HG02938 (cell line): ENCODE measurements around the gene TMED6.
"Not testable (repeated sequence)": the region's sequence is repeated elsewhere in the genome, so short reads cannot be mapped to it uniquely, and the experiment has no call there.

ENCODE experiments used
- ATAC-seq: cut with Tn5 transposase; IDR thresholded peaks from one replicate; pipeline ENCODE4 v1.9.1; 2021; ENCODE audit warnings: mild to moderate bottlenecking, moderate library complexity; ENCODE audit not compliant: unreplicated experiment

TMED6 gene

DNA sequence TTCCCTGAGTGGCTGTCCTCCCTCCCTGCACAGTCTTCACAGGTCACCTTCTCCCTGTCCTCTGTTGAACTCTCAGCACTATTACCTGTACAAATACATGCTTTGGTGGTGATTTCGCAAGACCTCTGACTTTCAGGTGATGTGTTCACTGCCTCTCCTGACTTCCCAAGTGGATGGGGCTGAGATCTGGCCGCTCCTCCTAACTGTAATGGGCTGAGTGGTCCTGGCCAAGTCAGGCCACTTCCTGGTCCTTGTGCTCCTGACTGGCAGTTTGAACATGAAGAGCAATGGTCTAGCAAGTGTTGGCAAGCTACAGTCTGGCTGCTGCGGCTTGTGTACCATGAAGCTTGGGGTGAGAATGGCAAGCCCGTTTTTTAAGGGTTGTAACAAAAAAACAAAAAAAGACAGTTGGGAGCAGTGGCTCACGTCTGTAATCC lies 11.7 kb upstream of the TMED6 start:
- no peak for ATAC-seq

DNA sequence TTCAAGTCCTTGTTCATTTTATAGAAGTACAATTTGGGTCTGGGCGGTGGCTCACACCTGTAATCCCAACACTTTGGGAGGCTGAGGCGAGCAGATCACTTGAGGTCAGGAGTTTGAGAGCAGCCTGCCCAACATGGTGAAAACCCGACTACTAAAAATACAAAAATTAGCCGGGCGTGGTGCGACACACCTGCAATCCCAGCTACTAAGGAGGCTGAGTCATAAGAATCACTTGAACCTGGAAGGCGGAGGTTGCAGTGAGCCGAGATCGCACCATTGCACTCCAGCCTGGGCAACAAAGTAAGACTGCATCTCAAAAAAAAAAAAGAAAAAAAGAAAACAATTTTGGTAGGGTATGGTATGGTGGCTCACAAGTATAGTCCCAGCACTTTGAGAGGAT lies 8.5 kb upstream of the TMED6 start:
- ATAC-seq: not testable (repeated sequence)

DNA sequence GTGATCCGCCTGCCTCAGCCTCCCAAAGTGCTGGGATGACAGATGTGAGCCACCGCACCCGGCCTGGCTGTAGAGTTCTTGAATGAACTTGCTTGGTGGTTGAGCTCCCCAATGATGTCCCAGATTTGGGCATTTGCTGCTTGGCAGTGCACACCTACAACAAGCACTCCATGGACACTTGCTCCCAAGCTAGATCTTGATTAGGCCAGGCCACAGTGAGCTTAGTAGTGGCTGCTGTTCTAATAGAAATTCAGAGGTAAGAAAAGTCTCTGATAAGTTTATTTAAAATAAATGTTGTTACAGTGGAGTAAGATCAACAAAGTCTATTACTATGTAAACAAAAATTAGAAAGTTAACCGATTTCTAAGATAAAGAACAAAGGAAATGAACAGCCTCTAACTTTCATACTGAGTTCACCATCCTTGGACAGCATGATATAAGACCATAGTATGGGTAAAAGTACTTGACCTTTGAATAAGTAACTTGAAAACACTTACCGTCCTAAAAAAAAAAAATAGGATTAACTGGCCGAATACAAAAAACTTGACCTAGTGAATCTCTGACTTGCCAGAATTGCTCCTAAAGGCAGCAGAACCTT lies 951 bp downstream of the TMED6 start:
- ATAC-seq: no peak

DNA sequence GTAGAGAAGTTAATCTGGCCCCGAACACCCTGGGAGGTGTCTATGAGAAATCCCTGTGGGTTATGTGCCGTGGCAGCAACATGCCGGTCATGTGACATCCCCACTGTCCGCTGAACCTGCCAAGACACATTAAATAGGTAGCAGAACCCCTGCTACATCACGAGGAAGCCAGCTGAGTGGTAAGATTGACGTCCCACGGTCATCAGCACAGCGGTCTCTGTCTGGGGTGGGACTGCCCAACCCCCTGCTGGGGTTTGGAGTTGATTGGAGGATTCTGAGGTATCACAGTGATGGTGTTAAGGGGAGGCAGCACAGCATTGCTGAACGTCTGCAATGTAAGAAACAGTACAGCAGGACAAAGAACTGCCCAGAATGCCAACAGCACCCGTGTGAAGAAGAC lies 2.0 kb downstream of the TMED6 start:
- ATAC-seq: no peak

DNA sequence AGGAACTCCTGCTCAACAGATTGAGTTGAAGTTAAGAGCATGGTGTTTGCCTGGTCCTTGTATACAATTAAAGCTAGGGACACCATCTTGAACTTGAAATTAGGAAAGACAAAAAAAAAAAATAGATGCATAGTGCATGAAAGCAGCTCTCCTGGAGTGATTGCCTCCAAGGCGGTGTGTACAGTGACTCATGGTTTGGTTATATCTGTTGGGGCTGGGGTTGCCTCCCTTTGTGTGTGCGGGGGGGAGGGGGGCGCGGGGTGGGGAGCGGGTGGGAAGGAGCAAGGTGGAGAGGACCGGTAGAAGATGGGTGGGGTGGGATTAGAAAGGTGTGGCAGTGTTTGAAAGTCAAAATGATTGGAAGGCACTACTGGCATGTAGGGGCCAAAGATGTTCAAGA lies 3.4 kb downstream of the TMED6 start:
- ATAC-seq: no peak

DNA sequence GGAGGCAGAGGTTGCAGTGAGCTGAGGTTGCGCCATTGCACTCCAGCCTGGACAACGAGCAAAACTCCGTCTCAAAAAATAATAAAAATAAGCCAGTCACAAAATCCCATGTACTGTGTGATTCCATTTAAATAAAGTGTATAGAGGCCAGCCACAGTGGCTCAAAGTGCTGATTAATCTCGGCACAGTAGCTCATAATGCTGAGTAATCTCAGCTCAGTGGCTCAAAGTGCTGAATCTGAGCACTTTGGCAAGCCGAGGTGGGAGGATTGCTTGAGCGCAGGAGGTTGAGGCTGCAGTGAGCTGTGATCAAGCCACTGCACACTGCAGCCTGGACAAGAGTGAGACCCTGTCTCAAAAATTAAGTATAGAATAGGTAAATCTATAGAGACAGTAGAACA lies 4.9 kb downstream of the TMED6 start:
- ATAC-seq: no peak

DNA sequence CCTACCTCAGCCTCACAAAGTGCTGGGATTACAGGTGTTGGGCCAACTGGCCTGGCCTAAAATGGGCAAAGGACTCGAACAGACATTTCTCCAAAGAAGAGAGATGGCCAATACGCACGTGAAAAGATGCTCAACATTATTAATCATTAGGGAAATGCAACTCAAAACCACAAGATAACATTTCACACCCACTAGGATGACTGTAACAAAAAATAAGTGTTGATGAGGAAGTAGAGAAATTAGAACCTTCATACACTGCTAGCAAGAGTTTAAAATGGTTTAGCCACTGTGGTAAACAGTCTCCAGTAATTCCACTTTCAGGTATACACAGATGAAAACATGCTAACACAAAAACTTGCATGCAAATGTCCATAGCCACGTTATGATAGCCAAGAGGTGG lies 5.7 kb downstream of the TMED6 start:
- ATAC-seq: no peak

GRCh38 chr16:69344171-69344570 lies 7.4 kb downstream of the TMED6 start:
- ATAC-seq: no peak

DNA sequence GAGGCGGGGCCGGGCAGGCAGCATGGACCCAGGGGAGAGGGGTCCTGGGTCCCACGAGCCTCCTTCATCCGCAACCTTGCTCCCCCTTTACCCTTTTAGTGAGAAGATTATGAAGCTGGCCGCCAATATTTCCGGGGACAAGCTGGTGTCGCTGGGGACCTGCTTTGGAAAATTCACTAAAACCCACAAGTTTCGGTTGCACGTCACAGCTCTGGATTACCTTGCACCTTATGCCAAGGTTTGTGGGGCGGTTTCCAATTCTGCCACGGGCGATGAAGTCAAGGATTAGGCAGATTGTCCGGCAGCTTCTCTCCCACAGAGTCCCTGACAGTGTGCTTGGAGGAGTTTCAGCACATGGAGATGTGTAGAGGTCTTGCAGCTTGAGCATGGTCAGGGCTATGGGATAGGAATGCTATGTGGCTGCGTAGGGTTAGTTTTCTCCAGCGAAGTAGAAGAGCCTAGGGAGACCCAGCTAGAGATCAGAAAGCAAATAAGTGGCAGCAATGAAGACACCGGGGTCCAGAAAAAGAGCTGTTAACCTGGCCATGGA lies 11.4 kb downstream of the TMED6 start:
- no peak for ATAC-seq

DNA sequence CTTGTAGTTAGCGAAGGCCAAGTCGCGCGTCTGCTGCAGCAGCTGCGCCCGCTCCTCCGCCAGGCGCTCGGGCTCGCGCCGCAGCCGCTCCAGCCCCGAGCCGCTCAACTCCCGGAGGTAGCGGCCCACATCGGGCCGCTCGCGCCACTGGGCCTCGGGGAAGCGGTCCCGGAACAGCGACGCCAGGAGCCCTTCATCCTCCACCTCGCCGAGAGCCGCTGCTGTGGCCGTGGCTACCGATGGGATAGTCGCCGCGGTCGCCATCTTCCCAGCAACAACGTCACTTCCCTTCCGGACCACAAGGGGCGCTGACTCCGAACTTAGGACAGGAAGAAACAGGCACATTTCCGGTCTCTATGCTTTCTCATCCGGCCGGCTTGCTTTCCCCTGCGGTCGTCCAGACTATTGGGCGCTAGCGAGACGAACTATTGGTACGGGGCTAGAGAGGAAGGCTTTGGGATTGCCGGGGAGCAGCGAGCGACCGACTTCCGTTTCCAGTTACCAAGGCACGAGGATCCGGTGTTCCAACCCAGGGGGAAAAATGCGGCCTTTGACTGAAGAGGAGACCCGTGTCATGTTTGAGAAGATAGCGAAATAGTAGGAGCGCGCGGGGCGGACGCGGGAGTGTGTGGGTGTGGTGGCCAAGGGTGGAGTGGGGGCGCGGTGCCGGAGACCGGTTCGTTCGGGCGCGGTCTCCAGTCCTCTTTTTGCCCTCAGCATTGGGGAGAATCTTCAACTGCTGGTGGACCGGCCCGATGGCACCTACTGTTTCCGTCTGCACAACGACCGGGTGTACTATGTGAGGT lies 12.1 kb downstream of the TMED6 start, which contains the start of the genes COG8 and NIP7:
Gene COG8 (minus strand): TSS at position 276 of the 806 bp plus-strand sequence. CDS start 12 bp downstream, at position 264.
Gene NIP7 (plus strand): TSS at position 484 of the 806 bp plus-strand sequence. CDS start 58 bp downstream, at position 542.
- peak; percentile 90 for ATAC-seq

DNA sequence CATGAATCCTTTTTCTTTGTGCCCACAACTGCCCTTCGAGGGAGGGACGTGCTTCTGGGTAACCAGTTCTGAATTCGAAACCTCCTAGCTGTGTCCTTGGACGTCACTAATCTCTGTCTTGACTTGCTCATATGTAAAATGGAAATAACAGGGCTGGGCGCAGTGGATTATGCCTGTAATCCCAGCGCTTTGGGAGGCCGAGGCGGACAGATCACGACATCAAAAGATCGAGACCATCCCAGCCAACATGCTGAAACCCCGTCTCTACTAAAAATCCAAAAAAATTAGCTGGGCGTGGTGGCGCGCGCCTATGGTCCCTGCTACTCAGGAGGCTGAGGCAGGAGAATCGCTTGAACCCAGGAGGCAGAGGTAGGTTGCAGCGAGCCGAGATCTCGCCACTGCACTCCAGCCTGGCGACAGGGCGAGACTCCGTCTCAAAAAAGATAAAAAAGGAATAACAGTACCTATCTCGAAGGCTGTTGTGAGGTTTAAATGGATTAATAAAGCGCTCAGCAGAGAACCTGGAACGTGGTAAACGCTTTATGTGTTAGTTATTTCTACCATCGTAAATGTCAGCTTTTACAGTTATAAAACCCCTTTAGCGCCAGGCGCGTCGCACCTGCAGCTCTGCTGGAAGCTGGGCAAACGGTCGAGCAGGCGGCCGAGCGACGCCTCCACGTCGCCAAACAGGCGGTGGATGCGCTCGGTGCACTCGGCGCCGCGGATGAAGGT lies 12.9 kb downstream of the TMED6 start:
- no peak for ATAC-seq

DNA sequence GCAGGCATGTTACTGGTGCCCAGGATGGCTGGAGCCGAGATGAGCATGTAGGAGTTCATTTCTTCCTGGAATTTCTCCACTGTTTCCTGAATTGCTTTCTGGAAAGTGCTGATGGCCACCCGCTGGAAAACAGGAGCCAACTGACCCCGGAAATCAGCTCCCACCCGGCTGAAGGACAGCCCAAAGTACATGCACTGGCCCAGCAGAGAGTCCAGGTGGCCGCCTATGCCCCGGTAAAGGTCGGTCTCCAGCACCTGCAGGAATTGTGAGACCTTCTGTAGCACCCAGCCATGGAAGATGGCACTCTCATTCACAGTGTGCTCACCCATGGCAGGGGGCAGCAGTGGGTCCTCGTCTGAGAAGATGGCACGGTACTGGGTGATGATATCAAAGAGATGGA lies 16.9 kb downstream of the TMED6 start:
- no peak for ATAC-seq

- ATAC-seq: peak; percentile 95
Observed at GRCh38 chr16:69330286-69331109, 21.1 kb downstream of the TMED6 start, which contains the start of gene PDF. Gene PDF, minus strand, starts transcription at chr16:69330588. Its CDS starts 18 bp downstream, at chr16:69330570.

- peak; percentile 32 for ATAC-seq
Observed at GRCh38 chr16:69329369-69330285, 22.0 kb downstream of the TMED6 start.

- ATAC-seq: no peak
Observed at GRCh38 chr16:69328854-69329316, 22.7 kb downstream of the TMED6 start.

DNA sequence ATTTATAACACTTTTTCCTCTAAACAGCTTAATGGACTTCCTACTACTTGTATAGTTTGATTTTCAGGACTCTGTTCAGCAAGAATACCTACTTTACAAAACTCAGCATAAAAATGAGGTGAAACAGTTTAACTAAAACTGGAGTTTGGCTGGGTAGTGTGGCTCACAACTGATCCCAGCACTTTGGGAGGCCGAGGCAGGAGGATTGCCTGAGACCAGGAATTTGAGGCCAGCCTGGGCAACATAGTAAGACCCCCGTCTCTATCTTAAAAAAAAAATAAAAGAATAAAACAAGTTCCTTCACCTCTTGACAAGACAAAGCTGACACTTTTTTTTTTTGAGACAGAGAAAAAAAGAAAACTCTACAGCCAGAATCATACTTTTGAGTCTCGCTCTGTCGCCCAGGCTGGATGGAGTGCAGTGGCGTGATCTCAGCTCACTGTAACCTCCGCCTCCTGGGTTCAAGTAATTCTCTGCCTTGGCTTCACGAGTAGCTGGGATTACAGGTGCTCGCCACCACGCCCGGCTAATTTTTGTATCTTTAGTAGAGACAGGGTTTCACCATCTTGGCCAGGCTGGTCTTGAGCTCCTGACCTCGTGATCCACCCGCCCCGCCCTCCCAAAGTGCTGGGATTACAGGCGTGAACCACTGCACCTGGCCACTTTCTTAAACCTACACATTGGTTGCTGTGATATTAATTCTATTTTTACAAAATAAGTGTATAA lies 23.8 kb downstream of the TMED6 start:
- ATAC-seq: no peak

- no peak for ATAC-seq
Observed at GRCh38 chr16:69326172-69326873, 25.3 kb downstream of the TMED6 start.

- ATAC-seq: no peak
Observed at GRCh38 chr16:69325784-69326171, 25.8 kb downstream of the TMED6 start.
